NCI-H748 (cell line): ENCODE measurements around the gene HSPA1B.
"Not testable (repeated sequence)": the region's sequence is repeated elsewhere in the genome, so short reads cannot be mapped to it uniquely, and the experiment has no call there.

Source experiments
- DNase-seq: peaks from one replicate; lab custom pipeline; 2025; ENCODE audit not compliant: unreplicated experiment; lab: John Stamatoyannopoulos, UW

HSPA1B gene

DNA sequence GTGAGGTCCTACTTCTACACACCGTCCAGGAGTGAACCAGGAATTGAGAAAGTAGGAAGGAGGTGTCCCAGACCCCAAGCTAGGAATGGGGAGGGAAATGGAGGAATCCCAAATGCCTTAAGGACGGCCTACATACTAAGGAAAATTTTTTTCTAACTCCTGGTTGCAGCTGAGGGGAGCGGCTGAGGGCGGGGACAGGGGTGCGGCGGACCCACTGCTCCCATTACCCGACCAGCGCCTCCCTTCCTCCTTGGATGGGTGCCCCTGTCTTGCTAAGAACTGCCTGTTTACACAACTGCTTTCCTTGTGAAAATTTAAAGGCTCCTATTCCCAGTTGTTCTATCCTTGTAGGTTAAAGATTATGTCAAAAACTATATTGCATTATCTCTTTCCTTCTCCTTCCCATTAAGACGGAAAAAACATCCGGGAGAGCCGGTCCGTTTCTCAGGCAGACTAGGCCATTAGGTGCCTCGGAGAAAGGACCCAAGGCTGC is 699 bp upstream of the HSPA1B start:
- DNase-seq: no peak

DNA sequence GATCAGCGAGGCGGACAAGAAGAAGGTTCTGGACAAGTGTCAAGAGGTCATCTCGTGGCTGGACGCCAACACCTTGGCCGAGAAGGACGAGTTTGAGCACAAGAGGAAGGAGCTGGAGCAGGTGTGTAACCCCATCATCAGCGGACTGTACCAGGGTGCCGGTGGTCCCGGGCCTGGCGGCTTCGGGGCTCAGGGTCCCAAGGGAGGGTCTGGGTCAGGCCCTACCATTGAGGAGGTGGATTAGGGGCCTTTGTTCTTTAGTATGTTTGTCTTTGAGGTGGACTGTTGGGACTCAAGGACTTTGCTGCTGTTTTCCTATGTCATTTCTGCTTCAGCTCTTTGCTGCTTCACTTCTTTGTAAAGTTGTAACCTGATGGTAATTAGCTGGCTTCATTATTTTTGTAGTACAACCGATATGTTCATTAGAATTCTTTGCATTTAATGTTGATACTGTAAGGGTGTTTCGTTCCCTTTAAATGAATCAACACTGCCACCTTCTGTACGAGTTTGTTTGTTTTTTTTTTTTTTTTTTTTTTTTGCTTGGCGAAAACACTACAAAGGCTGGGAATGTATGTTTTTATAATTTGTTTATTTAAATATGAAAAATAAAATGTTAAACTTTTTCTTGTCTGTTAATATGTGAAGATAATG is 2.2 kb downstream of the HSPA1B start:
- peak; percentile 66 for DNase-seq

DNA sequence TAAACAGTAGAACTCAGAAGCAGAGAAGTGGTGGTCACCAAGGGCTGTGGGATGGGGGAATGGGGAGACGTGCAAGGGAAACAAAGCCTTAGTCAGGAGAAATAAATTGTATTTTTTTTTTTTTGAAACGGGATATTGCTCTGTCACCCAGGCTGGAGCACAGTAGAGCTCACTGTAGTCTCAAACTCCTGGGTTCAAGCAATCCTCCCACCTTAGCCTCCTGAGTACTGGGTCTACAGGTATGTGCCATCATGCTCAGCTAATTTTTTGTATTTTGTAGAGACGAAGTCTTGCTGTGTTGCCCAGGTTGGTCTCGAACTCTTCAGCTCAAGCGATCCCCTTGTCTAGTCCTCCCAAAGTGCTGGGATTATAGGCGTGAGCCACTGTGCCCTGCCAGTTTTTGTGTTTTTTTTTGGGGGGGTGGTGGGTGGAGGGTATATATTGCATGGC is 3.4 kb downstream of the HSPA1B start:
- no peak for DNase-seq

DNA sequence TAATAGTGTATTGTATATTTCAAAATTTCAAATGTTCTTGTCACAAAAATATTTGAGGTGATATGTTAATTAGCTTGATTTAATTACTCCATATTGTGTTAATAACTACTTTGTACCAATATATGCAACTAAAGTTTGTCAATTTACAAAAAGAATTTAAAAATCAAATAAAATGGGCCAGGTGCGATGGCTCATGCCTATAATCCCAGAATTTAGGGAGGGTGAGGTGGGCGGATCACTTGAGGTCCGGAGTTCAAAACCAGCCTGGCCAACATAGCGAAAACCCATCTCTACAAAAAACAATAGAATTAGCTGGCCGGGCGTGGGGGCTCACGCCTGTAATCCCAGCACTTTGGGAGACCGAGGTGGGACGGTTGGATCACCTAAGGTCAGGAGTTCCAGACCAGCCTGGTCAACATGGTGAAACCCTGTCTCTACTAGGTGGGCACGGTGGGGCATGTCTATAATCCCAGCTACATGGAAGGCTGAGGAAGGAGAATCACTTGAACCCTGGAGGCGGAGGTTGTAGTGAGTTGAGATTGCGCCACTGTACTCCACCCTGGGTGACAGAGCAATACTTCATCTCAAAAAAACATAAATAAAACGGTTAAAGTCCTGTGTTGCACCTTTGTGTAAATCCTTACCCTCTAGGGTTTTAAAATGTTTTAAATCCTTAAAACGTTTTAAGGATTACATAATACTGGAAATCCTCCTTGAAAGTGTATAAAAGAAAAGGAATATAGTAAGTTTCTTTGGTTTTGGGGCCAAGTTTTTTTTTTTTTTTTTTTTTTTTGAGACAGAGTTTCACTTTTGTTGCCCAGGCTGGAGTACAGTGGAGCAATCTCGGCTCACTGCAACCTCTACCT is 4.0 kb downstream of the HSPA1B start:
- DNase-seq: no peak

DNA sequence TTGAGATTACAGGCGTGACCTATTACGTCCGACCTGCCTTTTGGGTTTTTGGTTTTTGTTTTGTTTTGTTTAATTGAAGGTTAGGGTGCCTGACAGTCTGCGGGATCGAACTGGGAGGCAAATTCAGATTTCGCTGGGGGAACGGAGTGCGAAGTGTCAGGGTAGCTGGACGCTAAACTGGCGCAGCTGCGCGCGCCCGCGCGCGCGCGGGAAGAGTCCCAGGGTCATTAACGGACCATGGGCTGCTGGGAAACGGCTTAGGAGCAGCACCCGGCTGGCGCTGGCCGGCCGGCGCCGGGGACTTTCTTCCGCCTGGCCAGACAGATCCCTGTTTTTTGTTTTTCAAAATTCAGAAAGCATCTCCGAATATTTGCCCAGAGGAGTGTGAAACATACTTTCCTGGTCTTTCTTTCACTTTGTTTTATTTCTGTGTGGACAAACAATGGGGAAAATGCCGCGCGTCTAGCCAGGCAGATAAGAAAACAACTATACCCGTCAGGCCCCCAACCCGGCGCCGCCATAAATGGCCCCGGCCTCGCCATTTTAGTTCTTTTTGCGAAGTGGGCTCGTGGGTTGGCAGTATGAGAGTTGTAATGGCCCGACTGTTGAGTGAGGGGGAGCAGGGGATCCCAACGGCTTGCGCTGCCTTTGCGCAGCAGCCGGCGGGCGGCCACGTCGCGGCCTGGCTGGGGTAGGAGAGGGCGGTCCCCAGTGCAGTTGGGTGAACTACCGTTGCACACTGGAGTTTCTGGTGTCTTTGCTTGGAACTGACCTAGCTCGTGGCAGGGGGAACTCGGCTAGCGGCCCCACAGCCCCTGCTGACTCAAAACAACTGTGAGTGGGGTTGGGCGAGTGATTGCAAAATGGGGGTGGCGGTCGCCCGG is 7.1 kb downstream of the HSPA1B start:
- DNase-seq: peak; percentile 98

DNA sequence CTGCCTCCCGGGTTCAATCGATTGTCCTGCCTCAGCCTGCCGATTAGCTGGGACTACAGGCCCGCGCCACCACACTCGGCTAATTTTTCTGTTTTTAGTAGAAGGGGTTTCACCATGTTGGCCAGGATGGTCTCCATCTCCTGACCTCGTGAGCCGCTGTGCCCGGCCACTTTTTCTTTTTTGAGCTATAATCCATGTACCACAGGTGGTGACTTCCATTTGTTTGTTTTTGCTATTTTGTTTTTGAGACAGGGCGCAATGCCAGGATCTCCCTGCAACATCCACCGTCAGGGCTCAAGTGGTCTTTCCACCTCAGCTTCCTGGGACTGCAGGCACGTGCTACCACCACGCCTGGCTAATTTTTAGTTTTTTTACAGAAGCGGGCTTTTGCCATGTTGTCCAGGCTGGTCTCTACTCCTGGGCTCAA is 8.5 kb downstream of the HSPA1B start:
- DNase-seq: peak; percentile 49

DNA sequence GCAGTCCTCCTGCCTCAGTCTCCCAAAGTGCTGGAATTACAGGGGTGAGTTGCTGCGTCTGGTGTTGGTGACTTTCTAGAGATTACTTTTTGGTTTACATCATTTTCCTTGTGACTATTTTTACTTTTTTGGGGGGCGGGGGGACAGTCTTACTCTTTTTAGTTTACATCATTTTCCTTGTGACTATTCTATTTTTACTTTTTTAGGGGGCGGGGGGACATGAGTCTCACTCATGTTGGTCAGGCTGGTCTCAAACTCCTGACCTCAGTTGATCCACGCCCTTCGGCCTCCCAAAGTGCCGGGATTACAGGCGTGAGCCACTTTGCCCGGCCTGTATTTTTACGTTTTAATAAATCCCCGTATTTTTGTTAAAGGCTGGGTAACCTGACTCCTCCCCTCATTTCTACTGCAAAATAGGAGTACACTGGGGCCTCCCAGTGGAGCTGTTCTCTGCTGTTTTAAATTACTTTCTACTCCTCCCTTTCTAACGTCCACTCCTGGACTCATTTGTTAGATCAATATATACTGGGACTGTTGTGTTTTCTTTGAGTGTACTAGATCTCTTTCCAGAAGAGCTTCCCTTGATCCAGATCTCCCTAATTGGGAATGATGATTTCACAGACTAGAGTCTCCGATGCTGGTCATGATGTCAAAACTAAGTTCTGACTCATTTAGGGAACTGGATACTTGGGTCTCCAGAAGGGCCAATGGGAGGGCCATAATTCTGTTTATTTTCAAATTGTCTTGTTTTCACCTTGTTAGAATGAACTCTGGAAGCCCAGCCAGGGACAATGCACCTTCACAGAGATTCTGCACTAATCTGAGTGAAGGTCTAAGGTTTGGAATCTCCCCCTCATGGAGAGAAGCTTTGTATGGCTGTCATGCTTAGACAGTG is 9.2 kb downstream of the HSPA1B start:
- no peak for DNase-seq

DNA sequence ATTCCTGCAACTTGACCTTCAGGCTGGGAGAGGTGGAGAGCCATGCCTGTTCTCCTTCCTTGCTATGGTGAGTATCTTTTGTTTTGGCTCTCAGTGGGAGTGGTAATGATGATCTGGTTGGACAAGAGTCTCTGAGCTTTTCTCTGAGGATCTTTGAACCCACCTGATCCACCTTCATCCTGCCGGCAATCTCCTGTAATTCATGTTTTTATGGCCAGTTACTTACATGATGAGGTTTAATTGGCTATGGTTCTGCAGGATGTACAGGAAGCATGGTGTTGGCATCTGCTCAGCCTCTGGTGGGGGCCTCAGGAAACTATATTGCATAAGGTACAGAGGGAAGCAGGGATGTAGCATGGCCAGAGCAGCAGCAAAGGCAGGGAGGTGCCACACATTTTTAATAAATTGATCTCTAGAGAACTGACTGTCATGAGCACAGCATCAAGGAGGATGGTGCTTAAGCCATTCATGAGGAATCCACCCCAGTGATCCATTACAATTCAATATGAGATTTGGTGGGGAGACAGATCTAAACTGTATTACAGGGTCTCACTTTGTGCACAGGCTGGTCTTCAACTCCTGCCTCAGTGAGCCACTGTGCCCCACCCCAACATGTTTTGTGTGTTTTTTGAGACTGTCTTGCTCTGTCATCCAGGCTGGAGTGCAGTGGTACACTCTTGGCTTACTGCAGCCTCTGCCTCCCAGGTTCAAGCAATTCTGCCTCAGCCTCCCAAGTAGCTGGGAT is 10.0 kb downstream of the HSPA1B start:
- DNase-seq: no peak

DNA sequence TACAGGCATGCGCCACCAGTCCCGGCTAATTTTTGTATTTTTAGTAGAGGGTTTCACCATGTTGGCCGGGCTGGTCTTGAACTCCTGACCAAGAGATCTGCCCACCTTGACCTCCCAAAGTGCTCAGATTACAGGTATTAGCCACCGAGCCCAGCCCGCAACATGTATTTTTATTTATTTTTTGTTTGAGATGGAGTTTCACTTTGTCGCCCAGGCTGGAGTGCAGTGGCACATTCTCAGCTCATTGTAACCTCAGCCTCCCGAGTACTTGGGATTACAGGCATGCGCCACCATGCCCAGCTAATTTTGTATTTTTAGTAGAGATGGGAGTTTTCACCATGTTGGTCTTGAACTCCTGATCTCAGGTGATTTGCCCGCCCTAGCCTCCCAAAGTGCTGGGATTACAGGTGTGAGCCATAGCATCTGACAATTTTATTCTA is 10.6 kb downstream of the HSPA1B start:
- DNase-seq: not testable (repeated sequence)

DNA sequence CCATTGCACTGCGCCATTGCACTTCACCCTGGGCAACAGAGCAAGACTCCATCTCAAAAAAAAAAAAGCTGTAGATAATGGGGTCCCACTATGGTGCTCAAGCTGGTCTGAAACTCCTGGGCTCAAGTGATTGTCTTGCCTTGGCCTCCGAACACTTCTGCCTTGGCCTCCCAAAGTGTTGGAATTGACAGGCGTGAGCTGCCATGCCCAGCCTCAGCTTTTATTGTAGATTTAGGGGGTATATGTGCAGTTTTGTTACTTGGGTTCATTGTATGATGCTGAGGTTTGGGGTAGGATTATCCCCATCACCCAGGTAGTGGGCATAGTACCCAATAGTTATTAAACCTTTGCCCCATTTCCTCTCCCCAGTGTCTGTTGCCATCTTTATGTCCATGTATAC is 11.4 kb downstream of the HSPA1B start:
- no peak for DNase-seq

DNA sequence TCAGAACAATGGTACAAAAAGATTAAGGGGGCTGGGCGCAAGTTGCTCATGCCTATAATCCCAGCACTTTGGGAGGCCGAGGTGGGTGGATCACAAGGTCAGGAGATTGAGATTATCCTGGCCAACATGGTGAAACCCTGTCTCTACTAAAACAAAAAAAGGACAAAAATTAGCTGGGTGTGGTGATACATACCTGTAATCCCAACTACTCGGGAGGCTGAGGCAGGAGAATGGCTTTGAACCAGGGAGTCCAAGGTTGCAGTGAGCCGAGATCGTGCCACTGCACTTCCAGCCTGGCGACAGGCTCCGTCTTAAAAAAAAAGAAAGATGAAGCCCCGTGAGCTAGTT is 12.2 kb downstream of the HSPA1B start:
- not testable (repeated sequence) for DNase-seq

DNA sequence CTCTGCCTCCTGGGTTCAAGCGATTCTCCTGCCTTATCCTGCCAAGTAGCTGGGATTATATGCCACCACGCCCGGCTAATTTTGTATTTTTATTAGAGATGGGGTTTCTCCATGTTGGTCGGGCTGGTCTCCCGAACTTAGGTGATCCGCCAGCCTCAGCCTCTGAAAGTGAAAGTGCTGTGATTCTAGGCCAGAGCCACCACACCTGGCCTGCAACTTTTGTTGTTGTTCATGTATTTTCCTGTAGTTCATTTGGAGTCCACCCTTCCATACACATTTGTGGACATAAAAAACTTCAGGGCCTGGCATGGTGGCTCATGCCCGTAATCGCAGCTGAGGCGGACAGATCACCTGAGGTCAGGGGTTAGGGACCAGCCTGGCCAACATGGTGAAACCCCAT is 14.5 kb downstream of the HSPA1B start:
- DNase-seq: no peak

DNA sequence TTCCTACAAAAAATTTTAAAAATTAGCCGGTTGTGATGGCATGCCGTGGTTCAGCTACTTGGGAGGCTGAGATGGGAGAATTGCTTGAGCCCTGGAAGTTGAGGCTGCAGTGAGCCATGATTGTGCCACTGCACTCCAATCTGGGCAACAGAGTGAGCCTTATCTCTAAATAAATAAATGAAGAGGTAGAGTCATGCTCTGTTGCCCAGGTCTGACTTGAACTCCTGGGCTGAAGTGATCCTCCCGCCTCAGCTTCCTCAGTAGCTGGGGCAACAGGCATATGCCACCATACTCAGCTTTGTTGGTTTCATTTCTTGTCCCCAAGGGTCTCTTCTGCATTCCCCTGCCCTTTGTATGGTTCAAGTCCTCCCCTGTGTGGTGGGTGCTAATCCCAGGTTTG is 17.0 kb downstream of the HSPA1B start:
- no peak for DNase-seq

DNA sequence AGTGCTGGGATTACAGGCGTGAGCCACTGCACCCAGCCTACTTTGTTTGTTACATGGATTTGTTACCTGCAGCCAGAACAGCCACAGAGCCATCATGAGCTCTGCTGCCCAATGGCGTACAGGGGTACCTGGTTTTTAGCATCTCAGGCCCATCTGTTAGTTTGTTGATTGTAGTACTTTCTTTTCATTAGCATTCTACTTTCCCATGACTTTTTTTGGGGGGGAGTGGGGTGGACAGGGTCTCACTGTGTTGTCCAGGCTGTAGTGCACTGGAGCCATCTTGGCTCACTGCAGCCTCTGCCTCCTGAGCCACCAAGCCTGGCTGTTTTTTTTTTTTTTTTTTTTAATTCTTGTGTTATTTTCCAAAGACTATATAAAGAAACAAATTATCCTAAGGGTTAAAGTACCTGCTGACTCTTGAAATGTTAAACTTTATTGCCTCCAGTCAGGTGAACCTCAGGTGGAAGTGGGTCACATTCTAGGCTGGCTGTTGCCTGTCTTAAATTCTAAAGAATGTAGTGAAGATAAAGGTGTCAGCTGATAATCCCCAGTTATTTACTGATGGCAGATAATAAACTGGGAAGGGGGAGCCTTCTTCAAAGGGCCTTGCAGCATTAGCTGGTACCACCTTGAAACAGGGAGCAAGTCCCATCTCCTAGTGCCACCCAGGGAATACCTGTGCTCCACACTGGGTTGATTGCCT is 19.9 kb downstream of the HSPA1B start:
- no peak for DNase-seq

DNA sequence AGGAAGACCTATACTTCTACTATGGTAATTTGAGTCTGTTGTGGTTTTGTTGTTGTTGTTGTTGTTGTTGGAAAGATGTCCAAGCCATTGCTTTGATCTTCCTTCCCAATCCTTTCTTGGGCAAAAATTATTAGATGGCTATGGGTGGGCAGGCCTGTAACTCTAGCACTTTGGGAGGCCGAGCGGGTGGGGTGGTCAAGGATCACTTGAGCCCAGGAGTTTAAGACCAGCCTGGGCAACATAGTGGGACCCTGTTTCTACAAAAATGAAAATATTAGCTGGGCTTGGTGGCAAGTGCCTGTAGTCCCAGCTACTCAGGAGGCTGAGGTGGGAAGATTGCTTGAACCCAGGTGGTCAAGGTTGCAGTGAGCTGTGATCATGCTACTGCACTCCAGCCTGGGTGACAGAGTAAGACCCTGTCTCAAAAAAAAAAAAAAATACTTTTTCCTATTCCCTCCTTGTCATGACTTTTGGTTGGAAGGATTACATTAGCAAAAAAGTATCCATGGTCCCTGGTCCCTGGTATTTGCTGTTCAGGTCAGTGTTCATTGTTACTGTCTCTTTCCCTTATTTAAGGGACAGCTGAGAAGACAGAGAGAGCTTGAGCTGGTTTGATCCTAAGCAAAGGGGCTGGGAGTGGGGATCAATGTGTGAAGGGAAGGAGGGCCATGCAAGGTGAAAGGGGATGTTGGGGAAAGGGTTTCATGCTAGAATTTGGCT is 23.4 kb downstream of the HSPA1B start:
- no peak for DNase-seq

DNA sequence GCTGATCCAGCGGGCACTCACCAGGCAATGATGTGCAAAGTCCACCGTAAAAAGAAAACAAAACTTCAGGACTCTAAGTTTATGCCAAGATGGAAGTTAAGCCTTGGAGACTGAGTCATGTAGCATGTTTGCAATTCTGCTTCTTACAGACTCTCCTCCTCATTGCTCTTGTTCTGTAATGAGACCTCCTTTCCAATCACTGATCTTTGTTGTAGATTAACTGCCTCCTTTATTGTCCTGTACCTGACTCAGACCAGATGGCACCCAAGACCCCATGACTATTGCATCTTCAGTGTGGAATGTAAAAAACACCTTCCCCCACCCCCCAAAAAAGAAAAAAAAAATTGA is 23.9 kb downstream of the HSPA1B start:
- DNase-seq: no peak

DNA sequence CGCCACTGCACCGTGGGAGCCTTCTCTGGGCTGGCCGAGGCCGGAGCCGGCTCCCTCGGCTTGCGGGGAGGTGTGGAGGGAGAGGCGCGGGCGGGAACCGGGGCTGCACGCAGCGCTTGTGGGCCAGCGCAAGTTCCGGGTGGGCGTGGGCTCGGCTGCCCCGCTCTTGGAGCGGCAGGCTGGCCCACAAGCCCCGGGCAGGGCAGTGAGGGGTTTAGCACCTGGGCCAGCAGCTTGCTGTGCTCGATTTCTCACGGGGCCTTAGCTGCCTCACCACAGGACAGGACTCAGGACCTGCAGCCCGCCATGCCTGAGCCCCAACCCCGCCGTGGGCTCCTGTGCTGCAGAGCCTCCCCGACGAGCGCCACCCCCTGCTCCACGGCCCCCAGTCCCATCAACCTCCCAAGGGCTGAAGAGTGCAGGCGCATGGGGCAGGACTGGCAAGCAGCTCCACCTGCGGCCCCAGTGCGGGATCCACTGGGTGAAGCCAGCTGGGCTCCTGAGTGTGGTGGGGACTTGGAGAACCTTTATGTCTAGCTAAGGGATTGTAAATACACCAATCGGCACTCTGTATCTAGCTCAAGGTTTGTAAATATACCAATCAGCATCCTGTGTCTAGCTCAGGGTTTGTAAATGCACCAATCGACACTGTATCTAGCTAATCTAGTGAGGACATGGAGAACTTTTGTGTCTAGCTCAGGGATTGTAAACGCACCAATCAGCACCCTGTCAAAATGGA is 24.6 kb downstream of the HSPA1B start:
- not testable (repeated sequence) for DNase-seq

DNA sequence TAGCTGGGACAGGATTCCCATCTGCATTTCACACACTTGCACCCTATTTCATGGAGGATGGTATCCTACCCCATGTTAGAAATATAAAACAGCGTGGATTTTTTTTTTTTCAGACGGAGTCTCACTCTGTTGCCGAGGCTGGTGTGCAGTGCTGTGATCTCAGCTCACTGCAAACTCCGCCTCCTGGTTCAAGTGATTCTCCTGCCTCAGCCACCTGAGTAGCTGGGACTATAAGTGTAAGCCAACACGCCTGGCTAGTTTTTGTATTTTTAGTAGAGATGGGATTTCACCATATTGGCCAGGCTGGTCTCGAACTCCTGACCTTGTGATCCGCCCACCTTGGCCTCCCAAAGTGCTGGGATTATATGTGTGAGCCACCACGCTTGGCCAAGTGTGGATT is 30.2 kb downstream of the HSPA1B start:
- not testable (repeated sequence) for DNase-seq
